ENCODE data around the gene AFF4. TPM values are rescaled to one million over a fixed set of nuclear protein-coding genes. Genes with fewer than 3 reads are reported as not detected.
"Not testable (repeated sequence)": the region's sequence is repeated elsewhere in the genome, so short reads cannot be mapped to it uniquely, and the experiment has no call there.

The AFF4 gene
- total and polyA plus RNA-seq, 9 of the 15 experiments (the other 6 are each of a cell fraction or from before 2014, with no cell fraction given): 1.7 to 25.8 (median 17.9) TPM

GRCh38 chr5:132947671-132948070 lies 15.8 kb downstream of the AFF4 start (continued):
- TF ChIP-seq IRF9 (tag; IDR thresholded peaks at IDR 0.05) (no peak), RHOXF2B (CRISPR knock-in tag; conservative IDR thresholded peaks at IDR 0.05) (no peak), GTF2B (IDR thresholded peaks at IDR 0.05; ENCODE audit: extremely low read depth, insufficient read length) (no peak), ZBTB2 (IDR thresholded peaks at IDR 0.05) (no peak), ZBTB8A (IDR thresholded peaks at IDR 0.05; ENCODE audit: partially characterized antibody) (no peak), ATF7 (IDR thresholded peaks at IDR 0.05) (no peak), NFXL1 (CRISPR knock-in tag; IDR thresholded peaks at IDR 0.05) (no peak), ZNF830 (CRISPR knock-in tag; IDR thresholded peaks at IDR 0.05) (no peak), CBX8 (IDR thresholded peaks at IDR 0.05; ENCODE audit: borderline replicate concordance, extremely low read depth, low read depth, low read length, poor library complexity, severe bottlenecking) (no peak), DPF2 (IDR thresholded peaks at IDR 0.05) (no peak), FOXJ2 (tag; IDR thresholded peaks at IDR 0.05) (no peak)

GRCh38 chr5:132945315-132945714 lies 18.1 kb downstream of the AFF4 start:
- H3K9me3 ChIP-seq (replicated peaks; ENCODE audit: control insufficient read depth, insufficient read depth, low read depth, low read length); H3K4me1 ChIP-seq (replicated peaks in 1 of 2; ENCODE audit: control insufficient read depth in 2 of 2, insufficient read depth in 2 of 2, low read length in 2 of 2); POLR2A ChIA-PET; H3K27ac ChIP-seq (ENCODE audit: extremely low read depth, low read depth, low read length); DNase-seq (ENCODE audit: extremely low read depth in 1 of 4, low spot score in 3 of 4); ATAC-seq; H3K4me3 ChIP-seq; H3K36me3 ChIP-seq (ENCODE audit: control insufficient read depth, insufficient read depth, low read length); BruUV-seq (replicated peaks); H2AFZ ChIP-seq (ENCODE audit: low read depth, low read length); H3K9me1 ChIP-seq (ENCODE audit: control insufficient read depth, insufficient read depth, low read length); in situ Hi-C loops (cut with MboI); H3K4me2 ChIP-seq (ENCODE audit: insufficient read depth, low read length); CTCF ChIA-PET (ENCODE audit: low intra/inter-chr PET ratio); FAIRE-seq; H3K9ac ChIP-seq (ENCODE audit: insufficient read depth in 1 of 2, low read depth in 2 of 2, low read length in 2 of 2); H3K27me3 ChIP-seq (ENCODE audit: control insufficient read depth in 2 of 2, insufficient read depth in 2 of 2, low read length in 2 of 2): not testable (repeated sequence)
- peaks cover 21% of the 10 kb centered on the region; the same call in 1 of the 2 replicates for H4K20me1 ChIP-seq (replicated peaks; ENCODE audit: control insufficient read depth, insufficient read depth, low read length)
- peaks cover 67% of the 10 kb centered on the region for H3K79me2 ChIP-seq (ENCODE audit: control insufficient read depth, insufficient read depth, low read length)
- WGBS (ENCODE audit: insufficient coverage, low coverage, missing lambda C conversion rate): 82% methylated on average over 4 of the region's 4 CpGs
- intact Hi-C loops (cut with micrococcal nuclease): loop anchor here (5.0 kb wide), 1 partner anchor 107 kb away; the partner anchor contains the start of gene HSPA4

All from K562 (cell line).